ENCODE measurements around the gene ANKRD53. TPM values are rescaled to one million over a fixed set of nuclear protein-coding genes. Genes with fewer than 3 reads are reported as not detected.
A peak's percentile ranks its signal among the peaks of the same experiment; 100 is the strongest.

Gene ANKRD53
- total RNA-seq (1 to 10 TPM; 1.9 to 3.3 TPM), polyA plus RNA-seq (1 to 10 TPM in 1 of 2 donors, under 1 TPM in 1; 0.88 to 5.0 TPM)
- long read RNA-seq, donor 1, partial matches to known transcripts, result 3 of 7 reads
- long read RNA-seq, donor 1, other reads (novel, unspliced or antisense), result 2 of 7 reads
- long read RNA-seq, donor 2, partial matches to known transcripts, result 3 of 5 reads
- long read RNA-seq, donor 2, other reads (novel, unspliced or antisense), result 2 of 5 reads

GRCh38 chr2:70978341-70979179, at the start of gene ANKRD53:
Gene ANKRD53, plus strand, starts transcription at chr2:70978630. Its CDS starts 16 bp downstream, at chr2:70978646.
- Histone ChIP-seq H3K4me1 (ENCODE audit: control insufficient read depth in 1 of 2, insufficient read depth in 2 of 2, low read length in 2 of 2) (no peaks in the 10 kb centered on the region), H3K36me3 (ENCODE audit: control insufficient read depth in 1 of 2, insufficient read depth in 2 of 2, low read length in 1 of 2) (no peaks in the 10 kb centered on the region), H3K27ac (ENCODE audit: low read depth in 1 of 2, low read length in 2 of 2) (peak within 1 kb of the TSS; percentile 38 to 50), H3K27me3 (ENCODE audit: control insufficient read depth in 1 of 2, insufficient read depth in 2 of 2, low read length in 1 of 2) (no peaks in the 10 kb centered on the region), H3K9me3 (ENCODE audit: control insufficient read depth, low read length) (no peaks in the 10 kb centered on the region), H3K4me3 (ENCODE audit: low read length in 2 of 2) (peak within 1 kb of the TSS; percentile 40 to 53)
- intact Hi-C loops (cut with DNase I), result no loop called here
- DNase-seq (peak; percentile 78 to 87), ATAC-seq (ENCODE audit: low FRiP score) (peak; percentile 77)
- 1% methylated on average over 43 to 67 of the region's 67 CpGs for WGBS, 2 donors

GRCh38 chr2:70930371-70931329, 47.8 kb upstream of the ANKRD53 start:
- Histone ChIP-seq H3K4me1 (ENCODE audit: control insufficient read depth in 1 of 2, insufficient read depth in 2 of 2, low read length in 2 of 2) (no peaks in the 10 kb centered on the region), H3K27ac (ENCODE audit: low read depth in 1 of 2, low read length in 2 of 2) (no peak overlapping the region), H3K4me3 (ENCODE audit: low read length in 2 of 2) (no peak overlapping the region), H3K36me3 (ENCODE audit: control insufficient read depth in 1 of 2, insufficient read depth in 2 of 2, low read length in 1 of 2) (no peaks in the 10 kb centered on the region), H3K9me3 (ENCODE audit: control insufficient read depth, low read length) (no peaks in the 10 kb centered on the region), H3K27me3 (ENCODE audit: control insufficient read depth in 1 of 2, insufficient read depth in 2 of 2, low read length in 1 of 2) (no peaks in the 10 kb centered on the region)
- WGBS, 2 donors, result 91 to 92% methylated on average over 4 of the region's 4 CpGs
- no peak for DNase-seq
- intact Hi-C loops (cut with DNase I), result no loop called here
- no peak for ATAC-seq (ENCODE audit: low FRiP score)

GRCh38 chr2:70931376-70932000, 46.9 kb upstream of the ANKRD53 start:
- no peak for DNase-seq
- H3K36me3 ChIP-seq (ENCODE audit: control insufficient read depth in 1 of 2, insufficient read depth in 2 of 2, low read length in 1 of 2), result no peaks in the 10 kb centered on the region
- 63 to 72% methylated on average over 9 of the region's 9 CpGs for WGBS, 2 donors

GRCh38 chr2:70932631-70933230, 45.7 kb upstream of the ANKRD53 start:
- ATAC-seq (ENCODE audit: low FRiP score) (no peak), DNase-seq (no peak)
- Histone ChIP-seq H3K9me3 (ENCODE audit: control insufficient read depth, low read length) (no peaks in the 10 kb centered on the region), H3K27me3 (ENCODE audit: control insufficient read depth in 1 of 2, insufficient read depth in 2 of 2, low read length in 1 of 2) (no peaks in the 10 kb centered on the region), H3K27ac (ENCODE audit: low read depth in 1 of 2, low read length in 2 of 2) (no peak overlapping the region), H3K4me1 (ENCODE audit: control insufficient read depth in 1 of 2, insufficient read depth in 2 of 2, low read length in 2 of 2) (no peaks in the 10 kb centered on the region), H3K4me3 (ENCODE audit: low read length in 2 of 2) (no peak overlapping the region), H3K36me3 (ENCODE audit: control insufficient read depth in 1 of 2, insufficient read depth in 2 of 2, low read length in 1 of 2) (no peaks in the 10 kb centered on the region)
- WGBS, 2 donors, result 90 to 91% methylated on average over 21 of the region's 21 CpGs
- intact Hi-C loops (cut with DNase I), result no loop called here

More at GRCh38 chr2:70931376-70932000, 46.9 kb upstream of the ANKRD53 start:
- Histone ChIP-seq H3K4me1 (ENCODE audit: control insufficient read depth in 1 of 2, insufficient read depth in 2 of 2, low read length in 2 of 2) (no peaks in the 10 kb centered on the region), H3K27ac (ENCODE audit: low read depth in 1 of 2, low read length in 2 of 2) (no peak overlapping the region), H3K9me3 (ENCODE audit: control insufficient read depth, low read length) (no peaks in the 10 kb centered on the region), H3K27me3 (ENCODE audit: control insufficient read depth in 1 of 2, insufficient read depth in 2 of 2, low read length in 1 of 2) (no peaks in the 10 kb centered on the region), H3K4me3 (ENCODE audit: low read length in 2 of 2) (no peak overlapping the region)
- ATAC-seq (ENCODE audit: low FRiP score), result no peak
- intact Hi-C loops (cut with DNase I), result no loop called here

- no peaks in the 10 kb centered on the region for H3K9me3 ChIP-seq (ENCODE audit: control insufficient read depth, low read length)
- WGBS, 2 donors, result 86 to 89% methylated on average over 1 of the region's 1 CpG
- no peak for ATAC-seq (ENCODE audit: low FRiP score)
- intact Hi-C loops (cut with DNase I), result no loop called here
- no peak overlapping the region for H3K27ac ChIP-seq (ENCODE audit: low read depth in 1 of 2, low read length in 2 of 2)
- DNase-seq, result no peak
- no peak overlapping the region for H3K4me3 ChIP-seq (ENCODE audit: low read length in 2 of 2)
- no peaks in the 10 kb centered on the region for H3K36me3 ChIP-seq (ENCODE audit: control insufficient read depth in 1 of 2, insufficient read depth in 2 of 2, low read length in 1 of 2)
- H3K27me3 ChIP-seq (ENCODE audit: control insufficient read depth in 1 of 2, insufficient read depth in 2 of 2, low read length in 1 of 2), result no peaks in the 10 kb centered on the region
- H3K4me1 ChIP-seq (ENCODE audit: control insufficient read depth in 1 of 2, insufficient read depth in 2 of 2, low read length in 2 of 2), result no peaks in the 10 kb centered on the region
These were observed 43.4 kb upstream of the ANKRD53 start for GRCh38 chr2:70934981-70935380.

GRCh38 chr2:70935468-70936164, 42.8 kb upstream of the ANKRD53 start, which contains the start of gene ATP6V1B1:
Gene ATP6V1B1, plus strand, starts transcription at chr2:70935900. Its CDS starts 55 bp downstream, at chr2:70935955.
- Histone ChIP-seq H3K27ac (ENCODE audit: low read depth in 1 of 2, low read length in 2 of 2) (no peak within 1 kb of the TSS), H3K36me3 (ENCODE audit: control insufficient read depth in 1 of 2, insufficient read depth in 2 of 2, low read length in 1 of 2) (no peaks in the 10 kb centered on the region), H3K27me3 (ENCODE audit: control insufficient read depth in 1 of 2, insufficient read depth in 2 of 2, low read length in 1 of 2) (no peaks in the 10 kb centered on the region), H3K4me1 (ENCODE audit: control insufficient read depth in 1 of 2, insufficient read depth in 2 of 2, low read length in 2 of 2) (no peaks in the 10 kb centered on the region), H3K4me3 (ENCODE audit: low read length in 2 of 2) (no peak within 1 kb of the TSS), H3K9me3 (ENCODE audit: control insufficient read depth, low read length) (no peaks in the 10 kb centered on the region)
- ATAC-seq (ENCODE audit: low FRiP score) (no peak), DNase-seq (no peak)
- WGBS, 2 donors, result 52 to 61% methylated on average over 14 of the region's 14 CpGs
- intact Hi-C loops (cut with DNase I), result no loop called here

- DNase-seq (no peak), ATAC-seq (ENCODE audit: low FRiP score) (no peak)
- intact Hi-C loops (cut with DNase I), result no loop called here
- no peaks in the 10 kb centered on the region for H3K4me1 ChIP-seq (ENCODE audit: control insufficient read depth in 1 of 2, insufficient read depth in 2 of 2, low read length in 2 of 2)
- 82 to 84% methylated on average over 10 of the region's 10 CpGs for WGBS, 2 donors
- H3K9me3 ChIP-seq (ENCODE audit: control insufficient read depth, low read length), result no peaks in the 10 kb centered on the region
- no peak overlapping the region for H3K27ac ChIP-seq (ENCODE audit: low read depth in 1 of 2, low read length in 2 of 2)
- no peak overlapping the region for H3K4me3 ChIP-seq (ENCODE audit: low read length in 2 of 2)
- H3K27me3 ChIP-seq (ENCODE audit: control insufficient read depth in 1 of 2, insufficient read depth in 2 of 2, low read length in 1 of 2), result no peaks in the 10 kb centered on the region
- no peaks in the 10 kb centered on the region for H3K36me3 ChIP-seq (ENCODE audit: control insufficient read depth in 1 of 2, insufficient read depth in 2 of 2, low read length in 1 of 2)
These were observed 42.1 kb upstream of the ANKRD53 start for GRCh38 chr2:70936165-70936978.

Measured in aorta (tissue), 5 donors.